Astrocyte (in vitro differentiated cells and primary cell): ENCODE measurements around the gene FAM199X. TPM values are rescaled to one million over a fixed set of nuclear protein-coding genes. Genes with fewer than 3 reads are reported as not detected.
A peak's percentile ranks its signal among the peaks of the same experiment; 100 is the strongest.

ENCODE experiments used
- DNase-seq: peaks from one replicate; pipeline ENCODE4 v3.0.0-alpha.2; 2010; ENCODE audit warnings: low read depth
- FAIRE-seq: peaks from 2 replicates; lab custom pipeline; 2011; peaks lifted over from hg19 to GRCh38; lab: Jason Lieb, UNC
- H2AFZ ChIP-seq: 2 replicates; pipeline ENCODE4 v1.6.0; 2012; ENCODE audit warnings: low read depth, low read length, inconsistent platforms
- H3K27ac ChIP-seq: 2 replicates; pipeline ENCODE4 v1.5.1; 2011; ENCODE audit warnings: low read depth, low read length, inconsistent platforms
- H3K27me3 ChIP-seq: 2 replicates; pipeline ENCODE4 v1.6.0; 2011; ENCODE audit warnings: low read length, inconsistent platforms; ENCODE audit not compliant: insufficient read depth
- H3K36me3 ChIP-seq: 2 replicates; pipeline ENCODE4 v1.5.1; 2011; ENCODE audit warnings: low read length, inconsistent platforms; ENCODE audit not compliant: insufficient read depth
- H3K4me1 ChIP-seq: 2 replicates; pipeline ENCODE4 v1.5.1; 2011; ENCODE audit warnings: low read length, inconsistent platforms; ENCODE audit not compliant: insufficient read depth
- H3K4me2 ChIP-seq: 2 replicates; pipeline ENCODE4 v1.6.0; 2012; ENCODE audit warnings: low read length, inconsistent platforms
- H3K4me3 ChIP-seq: 2 replicates; pipeline ENCODE4 v1.5.1; 2011; ENCODE audit warnings: low read depth, mild to moderate bottlenecking, low read length, inconsistent platforms; ENCODE audit not compliant: insufficient read depth
- H3K79me2 ChIP-seq: 2 replicates; pipeline ENCODE4 v1.6.0; 2012; ENCODE audit warnings: mild to moderate bottlenecking, low read length, inconsistent platforms; ENCODE audit not compliant: insufficient read depth
- H3K9ac ChIP-seq: 2 replicates; pipeline ENCODE4 v1.6.0; 2012; ENCODE audit warnings: mild to moderate bottlenecking, low read length, inconsistent platforms
- H3K9me3 ChIP-seq: 2 replicates; pipeline ENCODE4 v1.5.1; 2012; ENCODE audit warnings: low read depth, mild to moderate bottlenecking, low read length, inconsistent platforms; ENCODE audit not compliant: insufficient read depth
- H4K20me1 ChIP-seq: 2 replicates; pipeline ENCODE4 v1.6.0; 2012; ENCODE audit warnings: low read length, inconsistent platforms; ENCODE audit not compliant: insufficient read depth
- H3K27ac Mint-ChIP-seq: one replicate; pipeline ENCODE4 v1.8.0; 2021; ENCODE audit warnings: mild to moderate bottlenecking, mixed read lengths; ENCODE audit not compliant: unreplicated experiment
- H3K27me3 Mint-ChIP-seq: one replicate; pipeline ENCODE4 v1.8.0; 2021; ENCODE audit warnings: low read depth, mixed read lengths; ENCODE audit not compliant: unreplicated experiment
- H3K36me3 Mint-ChIP-seq: one replicate; pipeline ENCODE4 v1.8.0; 2021; ENCODE audit warnings: low read depth, mixed read lengths; ENCODE audit not compliant: unreplicated experiment
- H3K4me1 Mint-ChIP-seq: one replicate; pipeline ENCODE4 v1.8.0; 2021; ENCODE audit warnings: low read depth, mixed read lengths; ENCODE audit not compliant: unreplicated experiment
- H3K4me3 Mint-ChIP-seq: one replicate; pipeline ENCODE4 v1.8.0; 2021; ENCODE audit warnings: mild to moderate bottlenecking, moderate library complexity, mixed read lengths; ENCODE audit not compliant: unreplicated experiment
- H3K9me3 Mint-ChIP-seq: one replicate; pipeline ENCODE4 v1.8.0; 2021; ENCODE audit warnings: mild to moderate bottlenecking, mixed read lengths; ENCODE audit not compliant: unreplicated experiment
- EZH2 ChIP-seq: IDR thresholded peaks from 2 replicates; pipeline ENCODE4 v1.6.1; 2012; ENCODE audit warnings: mild to moderate bottlenecking, low read length, inconsistent platforms; ENCODE audit not compliant: insufficient read depth
- total RNA-seq: library from RNA; stranded (reverse); gene quantifications from 2 replicates; pipeline ENCODE4 v1.2.1, GENCODE V29; 2021
- TF ChIP-seq, protein P1 (sequence below): IDR thresholded peaks from 2 replicates; pipeline ENCODE4 v1.5.1; 2011; ENCODE audit warnings: low read depth, mild to moderate bottlenecking, inconsistent platforms, low read length, moderate library complexity; ENCODE audit not compliant: insufficient read depth

Gene FAM199X
- total RNA-seq, 1 donor from 2014 or later, result 28.8 TPM

DNA sequence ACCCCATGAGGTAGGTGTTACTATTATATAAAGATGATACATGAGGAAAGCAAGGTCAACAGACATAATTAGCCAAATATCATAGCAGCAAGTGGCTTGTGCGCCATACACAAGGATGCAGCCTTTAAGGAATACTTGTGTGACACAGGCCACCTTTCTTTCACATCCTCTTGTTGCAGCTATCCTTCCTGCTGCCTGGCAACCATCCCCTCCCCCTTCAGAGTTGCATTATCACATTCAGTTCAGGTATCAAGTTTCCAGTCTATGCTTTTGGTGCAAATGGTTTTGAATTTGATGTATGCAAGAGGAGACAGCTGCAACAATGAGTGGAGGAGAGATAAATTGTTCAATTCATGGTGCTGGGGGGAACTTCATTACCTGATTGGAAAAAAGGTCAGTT, 47.5 kb upstream of the FAM199X start:
- H3K4me3 Mint-ChIP-seq, result no peak overlapping the region
- Histone ChIP-seq H3K27ac (no peak overlapping the region), H3K4me3 (no peak overlapping the region), H3K36me3 (no peaks in the 10 kb centered on the region), H3K4me2 (no peak overlapping the region), H2AFZ (no peak overlapping the region), H3K27me3 (no peaks in the 10 kb centered on the region), H3K9me3 (no peaks in the 10 kb centered on the region), H3K4me1 (no peaks in the 10 kb centered on the region), H3K9ac (no peak overlapping the region), H4K20me1 (peaks cover 4% of the 10 kb centered on the region), H3K79me2 (no peaks in the 10 kb centered on the region)
- no peaks in the 10 kb centered on the region for H3K36me3 Mint-ChIP-seq
- FAIRE-seq (peak; percentile 20), DNase-seq (no peak)
- H3K27me3 Mint-ChIP-seq, result peaks cover 2% of the 10 kb centered on the region
- TF ChIP-seq EZH2, result no peak
- TF ChIP-seq, protein P1, sequence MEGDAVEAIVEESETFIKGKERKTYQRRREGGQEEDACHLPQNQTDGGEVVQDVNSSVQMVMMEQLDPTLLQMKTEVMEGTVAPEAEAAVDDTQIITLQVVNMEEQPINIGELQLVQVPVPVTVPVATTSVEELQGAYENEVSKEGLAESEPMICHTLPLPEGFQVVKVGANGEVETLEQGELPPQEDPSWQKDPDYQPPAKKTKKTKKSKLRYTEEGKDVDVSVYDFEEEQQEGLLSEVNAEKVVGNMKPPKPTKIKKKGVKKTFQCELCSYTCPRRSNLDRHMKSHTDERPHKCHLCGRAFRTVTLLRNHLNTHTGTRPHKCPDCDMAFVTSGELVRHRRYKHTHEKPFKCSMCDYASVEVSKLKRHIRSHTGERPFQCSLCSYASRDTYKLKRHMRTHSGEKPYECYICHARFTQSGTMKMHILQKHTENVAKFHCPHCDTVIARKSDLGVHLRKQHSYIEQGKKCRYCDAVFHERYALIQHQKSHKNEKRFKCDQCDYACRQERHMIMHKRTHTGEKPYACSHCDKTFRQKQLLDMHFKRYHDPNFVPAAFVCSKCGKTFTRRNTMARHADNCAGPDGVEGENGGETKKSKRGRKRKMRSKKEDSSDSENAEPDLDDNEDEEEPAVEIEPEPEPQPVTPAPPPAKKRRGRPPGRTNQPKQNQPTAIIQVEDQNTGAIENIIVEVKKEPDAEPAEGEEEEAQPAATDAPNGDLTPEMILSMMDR, result no peak
- H3K27ac Mint-ChIP-seq, result no peak overlapping the region
- no peaks in the 10 kb centered on the region for H3K4me1 Mint-ChIP-seq
- H3K9me3 Mint-ChIP-seq, result no peaks in the 10 kb centered on the region

GRCh38 chrX:104122829-104123228, 43.4 kb upstream of the FAM199X start:
- no peak overlapping the region for H2AFZ ChIP-seq
- H3K79me2 ChIP-seq, result no peaks in the 10 kb centered on the region
- FAIRE-seq (peak; percentile 60), DNase-seq (no peak)
- H3K27ac Mint-ChIP-seq, result no peak overlapping the region
- H3K4me1 ChIP-seq, result no peaks in the 10 kb centered on the region
- no peak overlapping the region for H3K4me3 Mint-ChIP-seq
- no peaks in the 10 kb centered on the region for H3K27me3 Mint-ChIP-seq
- no peaks in the 10 kb centered on the region for H3K9me3 ChIP-seq
- H3K36me3 ChIP-seq, result no peaks in the 10 kb centered on the region
- H3K9ac ChIP-seq, result no peak overlapping the region
- no peaks in the 10 kb centered on the region for H4K20me1 ChIP-seq
- H3K9me3 Mint-ChIP-seq, result no peaks in the 10 kb centered on the region
- H3K27ac ChIP-seq, result no peak overlapping the region
- H3K36me3 Mint-ChIP-seq, result no peaks in the 10 kb centered on the region
- H3K27me3 ChIP-seq, result no peaks in the 10 kb centered on the region
- H3K4me2 ChIP-seq, result no peak overlapping the region
- no peaks in the 10 kb centered on the region for H3K4me1 Mint-ChIP-seq
- H3K4me3 ChIP-seq, result no peak overlapping the region
- no peak for TF ChIP-seq EZH2
- TF ChIP-seq, protein P1, result no peak

DNA sequence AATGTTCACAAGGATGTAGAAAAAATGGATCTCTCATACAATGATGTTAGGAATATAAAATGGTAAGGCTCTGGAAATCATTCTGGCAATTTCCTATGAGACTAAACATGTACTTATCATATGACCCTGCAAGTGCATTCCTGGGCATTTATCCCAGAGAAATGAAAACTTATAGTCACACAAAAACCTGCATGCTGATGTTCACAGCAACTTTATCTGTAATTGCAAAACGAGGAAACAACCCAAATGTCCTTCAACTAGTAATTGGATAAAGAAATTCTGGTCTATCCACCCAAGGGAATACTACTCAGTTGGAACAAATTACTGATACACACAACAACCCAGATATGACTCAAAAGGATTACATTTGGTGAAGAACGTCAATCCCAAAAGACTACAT, 39.4 kb upstream of the FAM199X start:
- Histone ChIP-seq H3K9me3 (no peaks in the 10 kb centered on the region), H3K4me2 (no peak overlapping the region), H3K36me3 (no peaks in the 10 kb centered on the region), H3K27ac (no peak overlapping the region), H2AFZ (no peak overlapping the region), H3K9ac (no peak overlapping the region), H3K4me3 (no peak overlapping the region), H3K79me2 (no peaks in the 10 kb centered on the region), H3K4me1 (no peaks in the 10 kb centered on the region), H3K27me3 (no peaks in the 10 kb centered on the region), H4K20me1 (no peaks in the 10 kb centered on the region)
- H3K27me3 Mint-ChIP-seq, result no peaks in the 10 kb centered on the region
- H3K9me3 Mint-ChIP-seq, result no peaks in the 10 kb centered on the region
- H3K4me1 Mint-ChIP-seq, result peaks cover 1% of the 10 kb centered on the region
- H3K4me3 Mint-ChIP-seq, result no peak overlapping the region
- TF ChIP-seq EZH2, result no peak
- TF ChIP-seq, protein P1, result no peak
- H3K36me3 Mint-ChIP-seq, result peaks cover 5% of the 10 kb centered on the region
- FAIRE-seq, result no peak
- no peak overlapping the region for H3K27ac Mint-ChIP-seq
- no peak for DNase-seq
